C4-2B (cell line): ENCODE measurements around the gene CAPN12.

Experiments used
- H3K27ac ChIP-seq: fragments of 450-650 bp; 2 replicates; pipeline ENCODE4 v1.5.1; 2017
- CTCF ChIP-seq: fragments of 450-650 bp; conservative IDR thresholded peaks from 2 replicates; pipeline ENCODE4 v1.5.1; 2017; ENCODE audit warnings: mild to moderate bottlenecking
- ZFX ChIP-seq: fragments of 450-650 bp; IDR thresholded peaks from 2 replicates; pipeline ENCODE4 v1.6.1; 2017

The CAPN12 gene

DNA sequence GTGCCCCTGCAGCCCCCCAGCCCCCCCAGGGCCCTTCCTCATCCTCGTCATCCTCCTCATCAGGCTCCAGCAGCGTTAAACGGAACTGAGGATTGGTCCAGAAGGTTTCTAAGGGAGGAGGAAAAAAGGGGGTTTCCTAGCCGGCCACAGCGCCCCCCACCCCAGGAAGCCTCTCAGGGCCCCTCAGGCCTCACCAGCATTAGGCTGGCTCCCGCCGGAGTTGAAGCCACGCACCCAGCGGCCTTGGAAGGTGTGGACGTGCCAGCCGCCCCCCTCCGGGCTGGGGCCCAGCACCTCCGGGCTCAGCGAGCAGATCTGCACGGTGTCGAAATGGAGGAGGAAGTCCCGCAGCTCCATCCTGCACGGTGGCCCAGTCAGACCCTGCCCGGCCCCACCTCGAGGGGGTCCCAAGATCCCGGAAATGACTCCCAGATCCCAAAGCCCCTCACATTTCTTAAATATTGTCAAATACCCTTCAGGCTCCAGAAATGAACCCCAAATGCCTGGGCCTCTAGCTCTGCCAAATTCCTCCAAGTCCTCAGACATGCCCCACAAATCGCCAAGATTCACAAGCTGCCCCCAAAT is 6.9 kb downstream of the CAPN12 start:
- H3K27ac ChIP-seq = no peak overlapping the region
- TF ChIP-seq CTCF (no peak), ZFX (no peak)

DNA sequence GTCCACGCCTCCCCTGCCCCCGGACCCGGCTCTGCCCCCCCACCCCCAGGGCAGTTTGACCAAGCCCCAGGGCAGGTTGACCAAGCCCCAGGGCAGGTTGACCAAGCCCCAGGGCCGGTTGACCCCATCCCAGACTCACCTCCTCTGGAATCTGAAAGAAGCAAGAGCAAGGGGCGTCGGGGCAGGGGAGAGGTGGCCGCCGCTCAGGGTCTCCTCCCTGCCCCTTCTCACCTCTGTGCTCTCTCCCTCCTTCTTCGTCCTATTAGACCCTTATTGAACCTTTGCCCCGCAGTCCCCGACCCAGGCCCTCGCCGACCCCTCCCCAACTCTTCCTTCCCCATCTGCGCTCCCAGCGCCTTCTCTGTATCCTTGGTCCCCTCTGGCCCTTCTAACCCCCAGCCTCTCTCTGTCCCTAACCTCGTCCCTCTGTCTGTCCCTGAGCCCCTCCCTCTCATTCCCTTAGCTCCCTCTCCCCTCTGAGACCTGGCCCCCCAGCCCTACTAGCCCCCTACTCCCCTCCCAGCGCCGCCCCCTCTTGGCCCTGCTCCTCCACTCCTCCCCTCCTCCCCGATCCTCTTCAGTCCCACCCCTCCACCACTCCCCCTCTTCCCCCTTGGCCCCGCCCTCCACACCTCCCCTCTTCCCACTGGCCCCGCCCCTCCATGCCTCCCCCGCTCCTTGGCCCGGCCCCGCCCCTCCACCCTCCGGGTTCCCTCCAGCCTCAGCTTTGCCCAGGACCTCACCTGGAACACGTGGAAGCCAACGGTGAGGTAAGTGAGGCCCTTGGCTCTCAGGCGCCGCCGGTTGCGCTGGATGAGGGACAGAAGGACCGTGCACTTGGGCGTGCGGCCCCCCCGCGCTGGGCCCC is 7.6 kb downstream of the CAPN12 start:
- no peak overlapping the region for H3K27ac ChIP-seq
- TF ChIP-seq ZFX (no peak), CTCF (no peak)

- TF ChIP-seq CTCF (no peak), ZFX (no peak)
- H3K27ac ChIP-seq = no peak overlapping the region
These were observed 8.2 kb downstream of the CAPN12 start for GRCh38 chr19:38736036-38736412.

- peak overlapping the region; percentile 26 for H3K27ac ChIP-seq
- TF ChIP-seq CTCF (no peak), ZFX (no peak)
These were observed 9.0 kb downstream of the CAPN12 start for GRCh38 chr19:38735257-38735686.

DNA sequence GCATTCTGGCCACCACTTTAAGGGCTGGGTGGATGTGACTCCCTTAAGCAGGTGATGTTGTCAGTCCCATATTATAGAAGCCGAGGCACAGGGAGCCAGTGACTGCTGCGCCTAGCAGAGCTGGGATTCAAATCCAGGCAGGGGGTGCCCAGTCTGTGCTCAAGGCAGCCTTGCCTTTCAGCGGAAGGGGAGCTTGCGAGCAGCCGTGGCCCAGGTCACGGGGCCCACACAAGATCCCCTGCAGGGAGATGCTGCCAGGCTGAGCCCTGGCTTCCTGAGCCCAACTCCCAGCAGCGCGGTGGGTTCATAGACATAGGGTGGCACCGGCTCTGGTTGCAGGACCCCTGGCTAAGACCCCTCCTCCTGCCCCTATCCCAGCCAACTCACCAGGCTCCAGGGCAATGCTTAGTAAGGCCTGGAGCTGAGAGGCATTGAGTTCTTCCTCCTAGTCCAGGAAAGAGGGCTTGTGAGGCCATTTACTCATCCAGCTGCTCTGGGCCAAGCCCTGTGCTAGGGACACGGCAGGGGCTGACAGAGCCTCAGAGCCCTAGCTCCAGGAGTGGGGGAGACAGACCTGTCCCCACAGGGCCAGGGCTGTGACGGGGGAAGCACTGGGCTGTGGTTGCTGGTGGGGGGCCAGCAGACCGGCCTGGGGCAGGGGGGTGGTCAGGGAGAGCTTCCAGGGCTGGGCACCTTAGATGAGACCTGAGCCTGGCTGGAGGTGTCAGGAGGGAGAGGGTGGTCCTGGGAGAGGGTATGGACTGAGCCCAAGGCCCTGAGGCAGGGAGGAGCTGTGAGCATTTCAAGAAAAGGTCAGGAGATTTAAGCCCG is 9.6 kb downstream of the CAPN12 start:
- H3K27ac ChIP-seq = peak overlapping the region; percentile 26
- no peak for TF ChIP-seq ZFX
- no peak for TF ChIP-seq CTCF

GRCh38 chr19:38734176-38734425 is 10.2 kb downstream of the CAPN12 start:
- TF ChIP-seq ZFX = no peak
- no peak for TF ChIP-seq CTCF
- peak overlapping the region; percentile 26 for H3K27ac ChIP-seq
